GM18519 (cell line): Measurements from ENCODE around the gene SYTL3.
A peak's percentile ranks its signal among the peaks of the same experiment; 100 is the strongest.
"Not testable (repeated sequence)": the region's sequence is repeated elsewhere in the genome, so short reads cannot be mapped to it uniquely, and the experiment has no call there.

ENCODE experiments used
- ATAC-seq: cut with Tn5 transposase; IDR thresholded peaks from one replicate; pipeline ENCODE4 v1.9.1; 2021; ENCODE audit warnings: mild to moderate bottlenecking, moderate library complexity; ENCODE audit not compliant: unreplicated experiment, low FRiP score

The SYTL3 gene

DNA sequence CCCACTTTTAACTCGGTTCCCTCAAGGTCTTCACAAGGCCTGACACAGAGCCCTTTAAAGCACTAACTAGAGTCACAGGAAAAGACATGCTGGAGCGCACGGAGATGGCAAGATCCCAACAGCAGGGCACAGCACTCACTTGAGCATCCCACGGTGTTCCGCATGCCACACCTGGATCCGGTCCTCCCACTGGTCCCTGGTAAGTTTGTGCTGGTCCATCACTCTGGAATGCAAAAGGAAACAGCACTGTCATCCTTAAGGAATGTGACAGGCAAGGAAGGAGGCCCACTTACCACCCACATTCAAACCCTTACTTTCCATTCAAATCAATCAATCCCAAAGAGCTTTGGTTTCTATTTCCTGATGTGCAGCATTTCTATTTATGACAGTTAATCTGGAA is 134.7 kb downstream of the SYTL3 start:
- ATAC-seq: no peak

DNA sequence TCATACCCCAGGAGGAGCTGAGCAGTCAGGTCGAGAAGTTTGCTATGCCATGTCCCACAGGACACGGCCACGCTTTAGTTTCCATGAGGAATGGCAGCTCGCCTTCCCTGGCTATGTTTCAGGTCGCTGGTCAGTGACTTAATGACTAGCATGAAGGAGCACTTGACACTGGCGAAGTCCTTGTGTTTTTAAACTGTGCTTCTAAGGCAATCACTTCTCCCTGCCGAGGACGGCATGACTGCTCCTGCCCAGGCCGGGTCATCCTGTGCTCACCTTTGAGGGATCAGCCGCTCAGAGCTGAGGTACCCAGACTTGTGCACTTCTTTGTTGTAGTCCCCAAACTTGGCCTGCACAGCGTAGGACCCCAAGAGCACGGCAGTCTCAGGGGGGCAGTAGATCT is 135.2 kb downstream of the SYTL3 start:
- ATAC-seq: no peak

DNA sequence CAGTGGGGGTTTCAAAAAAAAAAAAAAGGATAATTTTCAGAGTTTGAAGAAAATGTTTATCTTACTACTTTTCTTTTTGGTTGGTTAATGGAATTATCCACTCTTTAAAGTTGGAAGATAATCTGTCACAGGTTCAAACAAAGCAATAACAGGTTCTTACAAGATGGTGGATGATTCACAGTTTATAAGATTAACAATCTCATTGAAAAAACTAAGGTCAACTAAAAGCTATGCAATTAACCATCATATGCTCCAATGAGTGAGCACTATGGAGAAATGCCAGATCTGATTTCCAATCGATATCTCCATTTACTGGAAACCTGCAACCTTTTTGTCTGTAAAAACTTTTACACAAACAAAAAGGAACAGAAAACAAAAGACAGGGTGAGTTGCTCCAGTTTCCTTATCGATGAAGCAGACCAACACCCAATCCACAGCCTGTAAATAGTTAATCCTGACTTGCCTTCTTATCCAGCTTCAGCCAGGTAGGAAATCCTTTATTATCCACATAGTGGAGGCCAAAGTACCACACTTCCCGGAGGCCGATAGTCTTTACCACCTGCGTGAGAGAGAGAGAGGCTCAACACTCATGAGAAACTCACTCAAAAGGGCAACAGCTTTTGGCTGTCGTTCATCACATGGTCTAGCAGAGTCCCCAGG is 136.9 kb downstream of the SYTL3 start:
- ATAC-seq: no peak

DNA sequence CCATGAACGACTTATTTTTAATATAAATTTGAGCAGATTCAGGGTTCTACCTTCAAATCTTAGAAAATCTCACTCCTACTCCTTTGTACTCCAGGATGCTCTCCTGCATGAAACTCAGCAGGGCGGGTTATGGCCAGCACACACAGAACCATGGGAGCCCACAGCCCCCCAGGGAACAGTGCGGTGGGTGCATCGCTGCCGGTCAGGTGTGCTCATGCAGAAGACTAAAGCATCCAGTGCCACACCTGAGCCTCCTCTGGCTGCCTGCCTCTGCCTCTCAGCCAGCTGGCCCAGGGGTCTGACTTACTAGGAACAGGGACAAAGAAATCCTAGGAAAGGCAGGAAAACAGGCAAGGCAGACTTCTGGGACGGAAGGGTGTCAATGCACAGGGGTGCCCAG is 137.5 kb downstream of the SYTL3 start:
- ATAC-seq: no peak

DNA sequence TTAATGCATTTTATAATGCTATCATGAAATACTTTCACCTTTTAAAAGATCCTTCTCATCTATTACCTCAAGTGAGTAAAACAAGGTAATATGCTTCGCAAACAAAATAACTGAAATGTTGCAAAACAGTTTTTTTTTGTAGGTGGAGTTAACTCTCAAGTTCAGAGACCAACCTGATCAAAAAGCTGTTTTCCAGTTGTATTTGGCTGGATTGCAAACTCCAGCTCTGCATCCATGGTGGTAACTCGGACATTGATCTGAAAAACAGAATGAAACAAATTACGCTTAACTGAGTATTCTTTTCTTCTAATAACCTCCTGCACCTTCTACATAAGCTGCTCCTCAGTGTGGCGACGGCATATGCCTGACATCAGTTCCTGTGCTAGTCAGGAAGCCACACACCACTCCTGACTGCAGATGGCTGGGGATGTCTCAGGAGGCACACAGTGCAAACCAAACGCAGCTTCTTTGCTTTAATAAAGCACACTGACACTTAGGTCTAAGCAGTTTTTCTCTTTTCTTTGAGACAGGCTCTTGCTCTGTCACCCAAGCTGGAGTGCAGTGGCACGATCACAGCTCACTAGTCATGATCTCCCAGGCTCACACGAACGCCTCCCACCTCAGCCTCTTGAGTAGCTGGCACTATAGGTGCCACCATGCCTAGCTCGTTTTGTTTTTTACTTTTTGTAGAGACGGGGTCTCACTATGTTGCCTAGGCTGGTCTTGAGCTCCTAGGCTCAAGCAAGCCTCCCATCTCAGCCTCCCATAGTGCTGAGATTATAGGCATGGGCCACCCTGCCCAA is 139.5 kb downstream of the SYTL3 start:
- no peak for ATAC-seq

DNA sequence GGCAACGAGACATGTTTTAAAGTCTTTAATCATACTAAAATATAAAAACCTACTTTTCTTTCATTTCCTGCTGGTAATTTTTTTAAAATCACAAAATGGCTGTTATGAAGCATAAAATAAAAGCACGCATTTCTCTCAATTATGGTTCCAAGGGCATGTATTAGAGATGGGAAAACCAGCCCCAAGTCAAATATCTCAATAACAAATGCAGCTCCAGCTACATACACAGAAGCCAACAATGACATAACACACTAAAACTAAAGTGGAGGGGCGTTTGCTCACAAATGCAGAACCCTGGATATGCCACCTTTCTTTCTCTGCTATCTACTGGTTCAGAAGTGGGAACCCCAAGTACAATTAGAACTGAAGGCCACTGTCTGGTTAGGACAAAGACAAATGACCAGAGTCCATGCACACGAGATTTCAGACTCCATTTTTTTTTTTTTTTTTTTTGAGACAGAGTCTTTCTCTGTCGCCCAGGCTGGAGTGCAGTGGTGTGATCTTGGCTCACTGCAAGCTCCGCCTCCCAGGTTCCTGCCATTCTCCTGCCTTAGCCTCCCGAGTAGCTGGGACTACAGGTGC is 141.5 kb downstream of the SYTL3 start:
- no peak for ATAC-seq

DNA sequence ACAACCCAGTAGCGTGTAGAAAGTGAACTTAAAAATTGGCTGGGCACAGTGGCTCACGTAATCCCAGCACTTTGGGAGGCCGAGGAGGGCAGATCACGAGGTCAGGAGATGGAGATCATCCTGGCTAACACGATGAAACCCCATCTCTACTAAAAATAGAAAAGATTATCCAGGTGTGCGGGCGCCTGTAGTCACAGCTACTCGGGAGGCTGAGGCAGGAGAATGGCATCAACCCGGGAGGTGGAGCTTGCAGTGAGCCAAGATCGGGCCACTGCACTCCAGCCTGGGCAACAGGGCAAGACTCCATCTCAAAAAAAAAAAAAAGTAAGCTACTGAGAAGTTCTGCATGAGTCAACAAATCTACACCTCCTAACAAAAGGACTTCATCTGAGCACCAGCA is 142.7 kb downstream of the SYTL3 start:
- not testable (repeated sequence) for ATAC-seq

DNA sequence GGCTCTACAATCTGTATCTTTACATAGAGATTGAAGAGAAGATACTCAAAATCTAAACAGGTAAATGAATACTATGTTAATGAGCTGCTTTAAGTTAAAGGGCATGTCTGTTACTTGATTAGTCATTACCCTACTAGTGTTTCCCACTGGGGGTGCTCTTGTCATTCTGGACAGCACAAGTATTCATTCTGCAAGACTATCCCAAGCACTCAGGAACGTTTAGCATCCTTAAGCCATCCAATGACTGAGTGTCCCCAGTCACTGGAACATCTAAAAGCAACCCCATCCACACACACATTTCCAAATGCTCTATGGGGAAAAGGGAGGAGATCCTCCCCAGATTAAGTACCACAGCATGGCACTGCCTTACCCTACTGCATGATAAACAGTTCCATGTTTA is 143.6 kb downstream of the SYTL3 start:
- peak; percentile 55 for ATAC-seq

DNA sequence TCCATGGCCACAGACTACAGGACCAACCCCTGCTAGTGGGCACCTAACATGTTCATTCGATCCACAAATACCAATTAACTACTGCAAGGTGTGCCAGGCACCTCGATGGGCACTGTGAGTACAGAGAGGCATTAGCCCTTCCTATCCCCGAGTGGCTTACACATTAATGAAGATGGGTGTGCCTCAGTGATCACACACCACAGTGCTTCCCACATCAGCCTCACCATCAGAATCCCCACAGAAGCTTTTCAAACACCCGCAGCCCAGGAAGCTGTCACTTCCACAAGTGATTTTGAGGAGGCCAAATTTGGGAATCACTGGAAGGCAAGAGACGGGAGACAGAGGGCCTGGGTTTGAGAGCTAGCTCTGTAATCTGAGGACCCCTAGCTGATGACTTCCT is 145.7 kb downstream of the SYTL3 start:
- ATAC-seq: no peak

DNA sequence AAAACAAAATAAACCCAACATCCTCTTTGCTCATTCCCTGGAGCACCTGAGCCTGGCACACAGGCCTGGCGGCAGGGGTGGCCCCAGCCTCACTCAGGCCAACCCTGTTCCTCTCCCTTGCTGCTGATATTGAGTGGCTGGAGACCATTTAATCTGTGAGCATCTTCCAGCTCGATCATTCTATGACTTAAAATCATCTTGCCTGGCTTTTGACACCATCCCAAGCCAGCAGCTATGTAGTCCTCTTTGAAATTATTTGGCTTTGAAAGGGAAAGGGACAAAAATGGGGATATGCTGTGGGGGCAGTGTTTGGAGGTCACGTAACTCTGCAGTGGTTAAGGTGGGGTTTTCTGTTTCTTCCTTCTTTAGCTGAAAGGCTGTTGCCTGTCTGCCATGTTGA is 146.5 kb downstream of the SYTL3 start:
- no peak for ATAC-seq

DNA sequence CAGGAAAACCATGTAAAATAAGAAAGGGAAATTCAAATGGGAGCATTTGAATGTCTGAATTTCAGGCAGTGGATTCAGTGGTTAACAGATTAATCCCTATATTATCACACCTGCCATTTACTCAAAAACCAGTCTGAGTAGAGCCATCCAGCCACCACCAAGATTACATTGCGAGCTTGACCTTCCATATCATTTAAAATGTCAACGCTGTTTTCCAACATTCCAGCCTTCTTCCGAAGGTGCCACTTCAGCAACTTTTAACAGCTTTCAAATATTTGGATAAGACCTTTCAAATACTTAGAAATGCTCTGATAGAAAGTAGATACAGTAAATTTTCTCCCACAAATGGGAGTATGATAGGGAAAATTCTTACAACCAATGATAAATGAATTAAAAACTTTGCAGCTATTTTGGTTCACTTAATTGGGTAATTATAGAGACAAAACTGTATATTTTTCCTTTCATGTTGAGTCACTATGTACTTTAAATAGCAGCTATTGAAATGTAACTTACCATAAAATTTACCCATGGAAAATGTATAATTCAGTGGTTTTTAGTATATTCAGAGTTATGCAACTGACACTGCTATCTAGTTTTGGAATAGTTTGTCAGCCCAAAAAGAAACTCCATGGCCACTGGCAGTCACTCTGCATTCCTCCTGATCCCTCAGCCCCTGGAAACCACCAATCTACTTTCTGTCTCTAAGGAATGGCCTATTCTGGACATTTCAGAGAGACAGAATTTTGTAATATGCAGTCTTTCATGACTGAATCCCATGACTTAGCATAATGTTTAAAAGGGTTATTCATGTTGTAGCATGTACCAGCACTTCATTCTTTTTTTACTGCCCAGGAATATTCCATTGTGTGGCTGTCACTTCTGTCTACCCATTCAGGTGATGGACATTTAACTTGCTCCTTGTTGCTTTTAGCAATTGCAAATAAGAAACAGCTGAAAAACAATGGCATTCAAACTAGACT is 147.8 kb downstream of the SYTL3 start:
- no peak for ATAC-seq

DNA sequence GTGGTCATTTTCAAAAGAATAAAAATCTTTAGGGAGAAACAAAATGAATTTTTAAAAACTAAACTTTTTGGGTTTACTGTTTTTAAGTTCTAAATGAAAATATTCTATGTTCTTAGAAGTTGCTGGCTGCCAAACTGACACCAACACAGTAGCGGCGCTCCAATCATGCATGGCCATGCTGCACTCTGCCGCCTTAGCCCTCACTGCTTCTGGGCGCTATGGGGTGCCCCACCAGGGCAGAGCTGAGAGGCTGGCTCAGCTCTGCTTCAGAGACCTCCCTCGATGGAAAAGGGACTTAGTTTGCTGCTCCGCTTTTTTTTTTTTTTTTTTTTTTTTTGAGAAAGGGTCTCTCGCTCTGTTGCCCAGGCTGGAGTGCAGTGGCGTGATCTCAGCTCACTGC is 148.5 kb downstream of the SYTL3 start:
- no peak for ATAC-seq

DNA sequence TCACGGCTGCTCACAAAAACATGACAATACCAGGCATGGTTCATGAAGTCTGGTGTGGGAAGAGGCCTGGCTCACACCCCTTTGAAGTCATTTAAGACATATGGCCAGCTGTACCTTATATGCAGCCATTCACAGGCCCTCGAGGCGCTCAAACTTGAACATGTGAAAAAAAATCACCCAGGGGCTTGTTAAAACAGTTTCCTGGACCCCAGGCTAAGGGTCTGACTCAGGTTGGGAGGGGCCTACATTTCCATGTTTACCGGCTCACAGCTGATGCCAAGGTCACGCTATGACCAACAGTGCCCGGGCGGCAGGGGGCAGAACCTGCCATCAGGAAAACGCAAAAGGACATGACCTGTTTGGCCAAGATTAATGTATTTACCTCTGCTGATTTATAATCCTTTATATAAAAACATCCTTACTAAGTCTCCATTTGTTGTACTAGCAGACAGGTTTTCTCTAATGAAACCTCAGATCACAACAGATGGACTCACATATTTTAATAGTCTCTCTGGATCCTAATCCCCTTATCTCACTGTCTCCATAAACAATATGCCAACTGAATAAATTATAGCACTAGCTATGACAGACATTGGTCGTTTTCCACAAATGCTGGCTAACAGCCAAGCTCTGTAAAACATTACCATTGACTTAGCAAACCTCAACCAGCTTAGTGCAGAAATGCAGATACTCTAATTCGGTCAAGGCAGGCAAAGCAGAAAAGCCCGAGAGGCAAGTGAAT is 149.4 kb downstream of the SYTL3 start:
- ATAC-seq: no peak

DNA sequence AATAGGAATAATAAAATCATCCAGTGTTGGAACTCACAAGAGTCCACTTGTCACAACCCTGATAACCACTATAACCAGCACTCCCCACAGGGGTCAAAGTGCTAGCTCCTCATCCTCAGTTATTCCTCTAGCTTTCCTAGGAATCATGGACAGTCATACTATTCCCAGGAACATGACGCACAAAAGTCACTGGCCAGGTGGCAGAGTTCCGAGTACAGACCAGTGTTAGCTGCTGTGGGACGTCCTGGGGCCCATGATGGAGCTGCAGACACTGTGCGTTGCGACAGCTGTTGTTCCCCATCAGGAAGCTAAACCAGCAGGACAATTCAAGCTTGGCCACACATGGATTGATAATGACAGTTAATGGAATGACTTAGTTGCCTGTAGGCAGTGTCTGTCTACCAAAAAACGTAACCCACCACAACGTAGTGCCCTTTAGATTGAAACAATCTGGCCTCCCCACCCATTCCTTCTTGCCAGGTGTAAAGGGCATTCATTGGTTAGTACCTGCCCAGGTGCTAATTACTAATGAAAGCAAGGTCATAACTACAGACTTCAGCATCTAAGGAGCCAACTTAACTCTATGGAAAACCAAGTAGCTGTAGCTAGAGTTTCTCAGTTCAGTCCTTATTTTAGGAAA is 151.9 kb downstream of the SYTL3 start:
- no peak for ATAC-seq

DNA sequence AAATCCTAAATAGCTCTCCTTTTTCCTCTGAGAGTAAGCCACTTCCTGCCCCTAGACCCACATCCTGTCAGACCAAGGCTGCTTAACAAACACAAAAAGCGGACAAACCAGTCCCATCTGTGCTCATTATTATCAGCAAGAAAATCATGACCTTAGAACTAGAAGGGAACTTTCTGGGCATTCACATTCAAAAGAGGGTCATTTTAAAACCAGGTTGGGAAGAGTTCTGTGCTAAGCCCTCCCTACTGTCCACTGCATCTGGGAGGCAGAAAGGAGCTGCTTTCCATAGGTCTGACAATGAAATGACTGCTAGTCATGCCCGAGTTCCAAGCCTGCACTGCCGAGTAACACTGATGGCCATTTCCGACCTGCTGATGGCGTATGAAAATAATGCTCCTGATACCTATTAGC is 153.9 kb downstream of the SYTL3 start:
- ATAC-seq: no peak

DNA sequence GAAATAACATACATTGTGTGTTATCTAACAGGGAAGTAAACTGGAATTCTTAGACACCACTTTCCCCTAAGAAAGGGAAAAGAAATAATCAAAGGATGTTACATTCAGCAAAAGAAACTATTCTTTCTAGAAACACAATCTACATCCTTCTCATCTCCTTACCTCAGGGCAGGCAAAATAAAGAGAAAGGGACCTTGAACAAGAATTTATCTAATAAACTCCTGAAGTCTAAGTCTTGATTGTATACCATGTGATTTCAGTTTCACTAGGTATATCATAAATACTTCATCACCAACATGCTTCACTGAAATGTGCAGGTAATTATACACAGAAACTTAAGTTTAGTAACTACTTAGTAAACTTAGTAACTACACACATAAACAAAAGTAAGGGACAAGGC is 154.4 kb downstream of the SYTL3 start:
- ATAC-seq: no peak

DNA sequence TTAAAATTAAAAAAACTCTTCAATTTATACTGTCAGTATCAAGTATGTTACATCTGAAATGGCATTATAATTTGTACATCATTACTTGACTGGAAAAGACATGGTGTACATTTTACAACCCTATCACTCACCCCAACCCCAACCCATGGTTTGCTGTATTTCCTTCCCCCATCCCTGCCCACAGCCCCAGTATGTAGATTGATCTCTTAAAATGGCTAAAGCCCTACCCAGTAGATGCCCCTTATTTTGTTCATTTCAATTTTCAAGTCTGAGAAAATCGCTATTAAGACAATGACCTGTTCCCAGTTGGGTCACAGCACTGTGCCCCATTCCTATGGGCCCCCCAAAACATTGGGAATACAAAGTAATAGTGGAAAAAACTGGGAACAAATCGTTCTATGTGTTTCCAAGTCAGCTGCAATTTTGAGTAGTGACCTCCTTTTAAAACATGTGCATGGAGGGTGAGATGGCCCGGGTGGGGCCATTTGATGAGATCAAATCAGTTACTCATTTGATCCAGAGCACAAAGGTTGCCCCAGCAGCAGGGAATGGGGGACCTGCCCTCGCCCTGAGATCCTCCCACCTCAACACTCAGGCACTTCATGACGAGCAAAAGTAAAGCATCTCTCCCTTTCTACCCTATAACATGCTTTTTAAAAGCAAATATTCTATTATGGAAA is 156.0 kb downstream of the SYTL3 start:
- no peak for ATAC-seq

DNA sequence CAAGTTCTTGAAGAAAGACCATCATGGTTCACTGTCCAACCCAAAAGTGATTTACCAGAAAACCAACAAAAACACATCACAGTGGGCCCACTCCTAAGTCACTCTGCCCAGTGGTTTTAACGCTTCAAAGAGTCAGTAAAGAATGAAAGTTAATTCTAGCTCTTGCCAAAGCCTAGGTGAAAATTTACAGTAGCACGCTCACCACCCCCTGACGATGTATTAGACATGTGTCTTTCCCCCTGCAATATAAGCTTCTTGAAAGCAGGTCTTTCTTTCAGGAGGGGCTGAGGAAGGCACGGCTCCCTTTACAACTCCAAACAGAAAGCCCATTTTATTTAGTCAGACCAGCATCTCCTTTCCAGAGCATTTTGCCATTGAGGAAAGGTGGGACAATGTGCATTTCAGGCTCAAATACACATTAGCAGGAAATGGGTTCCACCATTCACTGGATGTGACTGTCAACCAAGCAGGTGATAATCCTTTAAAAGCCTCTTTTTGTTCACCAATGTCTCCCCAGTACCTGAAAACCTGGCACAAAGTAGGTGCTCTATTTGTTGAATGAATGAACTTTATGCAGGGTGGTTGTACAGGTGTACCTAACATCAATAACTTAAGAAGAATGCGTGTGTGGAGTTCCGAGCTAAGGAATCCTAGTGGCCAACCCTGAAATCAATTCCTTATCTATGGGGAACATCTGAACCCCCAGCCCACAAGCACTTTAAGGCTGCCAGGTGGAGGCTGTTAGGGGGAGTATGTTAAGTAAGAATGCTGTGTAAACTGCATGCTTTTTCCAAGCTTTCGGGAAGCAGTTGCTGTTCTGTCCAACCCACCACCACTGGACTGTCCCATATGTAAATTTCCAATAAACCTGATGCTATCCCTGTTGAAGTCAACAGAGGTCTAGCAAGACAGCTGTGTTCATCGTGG is 157.9 kb downstream of the SYTL3 start:
- no peak for ATAC-seq
